Astrocyte (in vitro differentiated cells and primary cell): ENCODE data around the gene CENPX. TPM values are rescaled to one million over a fixed set of nuclear protein-coding genes. Genes with fewer than 3 reads are reported as not detected.

Experiments used
- DNase-seq: peaks from one replicate; pipeline ENCODE4 v3.0.0-alpha.2; 2010; ENCODE audit warnings: low read depth
- FAIRE-seq: peaks from 2 replicates; lab custom pipeline; 2011; peaks lifted over from hg19 to GRCh38; lab: Jason Lieb, UNC
- H2AFZ ChIP-seq: 2 replicates; pipeline ENCODE4 v1.6.0; 2012; ENCODE audit warnings: low read depth, low read length, inconsistent platforms
- H3K27ac ChIP-seq: 2 replicates; pipeline ENCODE4 v1.5.1; 2011; ENCODE audit warnings: low read depth, low read length, inconsistent platforms
- H3K27me3 ChIP-seq: 2 replicates; pipeline ENCODE4 v1.6.0; 2011; ENCODE audit warnings: low read length, inconsistent platforms; ENCODE audit not compliant: insufficient read depth
- H3K36me3 ChIP-seq: 2 replicates; pipeline ENCODE4 v1.5.1; 2011; ENCODE audit warnings: low read length, inconsistent platforms; ENCODE audit not compliant: insufficient read depth
- H3K4me1 ChIP-seq: 2 replicates; pipeline ENCODE4 v1.5.1; 2011; ENCODE audit warnings: low read length, inconsistent platforms; ENCODE audit not compliant: insufficient read depth
- H3K4me2 ChIP-seq: 2 replicates; pipeline ENCODE4 v1.6.0; 2012; ENCODE audit warnings: low read length, inconsistent platforms
- H3K4me3 ChIP-seq: 2 replicates; pipeline ENCODE4 v1.5.1; 2011; ENCODE audit warnings: low read depth, mild to moderate bottlenecking, low read length, inconsistent platforms; ENCODE audit not compliant: insufficient read depth
- H3K79me2 ChIP-seq: 2 replicates; pipeline ENCODE4 v1.6.0; 2012; ENCODE audit warnings: mild to moderate bottlenecking, low read length, inconsistent platforms; ENCODE audit not compliant: insufficient read depth
- H3K9ac ChIP-seq: 2 replicates; pipeline ENCODE4 v1.6.0; 2012; ENCODE audit warnings: mild to moderate bottlenecking, low read length, inconsistent platforms
- H3K9me3 ChIP-seq: 2 replicates; pipeline ENCODE4 v1.5.1; 2012; ENCODE audit warnings: low read depth, mild to moderate bottlenecking, low read length, inconsistent platforms; ENCODE audit not compliant: insufficient read depth
- H4K20me1 ChIP-seq: 2 replicates; pipeline ENCODE4 v1.6.0; 2012; ENCODE audit warnings: low read length, inconsistent platforms; ENCODE audit not compliant: insufficient read depth
- H3K27ac Mint-ChIP-seq: one replicate; pipeline ENCODE4 v1.8.0; 2021; ENCODE audit warnings: mild to moderate bottlenecking, mixed read lengths; ENCODE audit not compliant: unreplicated experiment
- H3K27me3 Mint-ChIP-seq: one replicate; pipeline ENCODE4 v1.8.0; 2021; ENCODE audit warnings: low read depth, mixed read lengths; ENCODE audit not compliant: unreplicated experiment
- H3K36me3 Mint-ChIP-seq: one replicate; pipeline ENCODE4 v1.8.0; 2021; ENCODE audit warnings: low read depth, mixed read lengths; ENCODE audit not compliant: unreplicated experiment
- H3K4me1 Mint-ChIP-seq: one replicate; pipeline ENCODE4 v1.8.0; 2021; ENCODE audit warnings: low read depth, mixed read lengths; ENCODE audit not compliant: unreplicated experiment
- H3K4me3 Mint-ChIP-seq: one replicate; pipeline ENCODE4 v1.8.0; 2021; ENCODE audit warnings: mild to moderate bottlenecking, moderate library complexity, mixed read lengths; ENCODE audit not compliant: unreplicated experiment
- H3K9me3 Mint-ChIP-seq: one replicate; pipeline ENCODE4 v1.8.0; 2021; ENCODE audit warnings: mild to moderate bottlenecking, mixed read lengths; ENCODE audit not compliant: unreplicated experiment
- EZH2 ChIP-seq: IDR thresholded peaks from 2 replicates; pipeline ENCODE4 v1.6.1; 2012; ENCODE audit warnings: mild to moderate bottlenecking, low read length, inconsistent platforms; ENCODE audit not compliant: insufficient read depth
- total RNA-seq: library from RNA; stranded (reverse); gene quantifications from 2 replicates; pipeline ENCODE4 v1.2.1, GENCODE V29; 2021
- TF ChIP-seq, protein P1 (sequence below): IDR thresholded peaks from 2 replicates; pipeline ENCODE4 v1.5.1; 2011; ENCODE audit warnings: low read depth, mild to moderate bottlenecking, inconsistent platforms, low read length, moderate library complexity; ENCODE audit not compliant: insufficient read depth

The CENPX gene
- total RNA-seq, 1 donor from 2014 or later, result 26.7 TPM

DNA sequence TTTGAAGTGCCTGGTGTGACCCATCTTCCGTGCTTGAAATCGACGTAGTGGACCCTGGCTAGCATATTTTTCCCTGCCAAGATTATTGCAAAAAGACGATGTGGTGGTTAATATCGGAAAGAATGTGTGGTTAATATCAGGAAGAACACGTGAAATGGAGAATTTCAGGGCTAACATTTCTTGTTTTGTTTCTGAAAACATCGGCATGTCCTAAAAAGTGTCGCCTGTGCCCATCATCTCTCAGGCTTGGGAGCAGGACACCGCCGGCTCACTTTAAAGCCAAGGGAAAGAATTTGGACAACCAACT, 15.2 kb upstream of the CENPX start:
- H3K27ac ChIP-seq, result no peak overlapping the region
- H3K36me3 Mint-ChIP-seq, result peaks cover 11% of the 10 kb centered on the region
- H3K4me3 ChIP-seq, result peak overlapping the region; percentile 72
- H3K79me2 ChIP-seq, result peaks cover 10% of the 10 kb centered on the region
- TF ChIP-seq EZH2, result no peak
- TF ChIP-seq, protein P1, sequence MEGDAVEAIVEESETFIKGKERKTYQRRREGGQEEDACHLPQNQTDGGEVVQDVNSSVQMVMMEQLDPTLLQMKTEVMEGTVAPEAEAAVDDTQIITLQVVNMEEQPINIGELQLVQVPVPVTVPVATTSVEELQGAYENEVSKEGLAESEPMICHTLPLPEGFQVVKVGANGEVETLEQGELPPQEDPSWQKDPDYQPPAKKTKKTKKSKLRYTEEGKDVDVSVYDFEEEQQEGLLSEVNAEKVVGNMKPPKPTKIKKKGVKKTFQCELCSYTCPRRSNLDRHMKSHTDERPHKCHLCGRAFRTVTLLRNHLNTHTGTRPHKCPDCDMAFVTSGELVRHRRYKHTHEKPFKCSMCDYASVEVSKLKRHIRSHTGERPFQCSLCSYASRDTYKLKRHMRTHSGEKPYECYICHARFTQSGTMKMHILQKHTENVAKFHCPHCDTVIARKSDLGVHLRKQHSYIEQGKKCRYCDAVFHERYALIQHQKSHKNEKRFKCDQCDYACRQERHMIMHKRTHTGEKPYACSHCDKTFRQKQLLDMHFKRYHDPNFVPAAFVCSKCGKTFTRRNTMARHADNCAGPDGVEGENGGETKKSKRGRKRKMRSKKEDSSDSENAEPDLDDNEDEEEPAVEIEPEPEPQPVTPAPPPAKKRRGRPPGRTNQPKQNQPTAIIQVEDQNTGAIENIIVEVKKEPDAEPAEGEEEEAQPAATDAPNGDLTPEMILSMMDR, result no peak
- peaks cover 2% of the 10 kb centered on the region for H3K9me3 Mint-ChIP-seq
- no peaks in the 10 kb centered on the region for H3K9me3 ChIP-seq
- no peaks in the 10 kb centered on the region for H3K27me3 ChIP-seq
- H2AFZ ChIP-seq, result peak overlapping the region; percentile 39
- H3K4me3 Mint-ChIP-seq, result peak overlapping the region; percentile 82
- FAIRE-seq (no peak), DNase-seq (no peak)
- no peak overlapping the region for H3K27ac Mint-ChIP-seq
- H4K20me1 ChIP-seq, result peaks cover 3% of the 10 kb centered on the region
- H3K36me3 ChIP-seq, result no peaks in the 10 kb centered on the region
- peak overlapping the region; percentile 99 for H3K4me2 ChIP-seq
- H3K4me1 Mint-ChIP-seq, result peaks cover 2% of the 10 kb centered on the region
- H3K27me3 Mint-ChIP-seq, result peaks cover 4% of the 10 kb centered on the region
- no peak overlapping the region for H3K9ac ChIP-seq
- H3K4me1 ChIP-seq, result peaks cover 8% of the 10 kb centered on the region

DNA sequence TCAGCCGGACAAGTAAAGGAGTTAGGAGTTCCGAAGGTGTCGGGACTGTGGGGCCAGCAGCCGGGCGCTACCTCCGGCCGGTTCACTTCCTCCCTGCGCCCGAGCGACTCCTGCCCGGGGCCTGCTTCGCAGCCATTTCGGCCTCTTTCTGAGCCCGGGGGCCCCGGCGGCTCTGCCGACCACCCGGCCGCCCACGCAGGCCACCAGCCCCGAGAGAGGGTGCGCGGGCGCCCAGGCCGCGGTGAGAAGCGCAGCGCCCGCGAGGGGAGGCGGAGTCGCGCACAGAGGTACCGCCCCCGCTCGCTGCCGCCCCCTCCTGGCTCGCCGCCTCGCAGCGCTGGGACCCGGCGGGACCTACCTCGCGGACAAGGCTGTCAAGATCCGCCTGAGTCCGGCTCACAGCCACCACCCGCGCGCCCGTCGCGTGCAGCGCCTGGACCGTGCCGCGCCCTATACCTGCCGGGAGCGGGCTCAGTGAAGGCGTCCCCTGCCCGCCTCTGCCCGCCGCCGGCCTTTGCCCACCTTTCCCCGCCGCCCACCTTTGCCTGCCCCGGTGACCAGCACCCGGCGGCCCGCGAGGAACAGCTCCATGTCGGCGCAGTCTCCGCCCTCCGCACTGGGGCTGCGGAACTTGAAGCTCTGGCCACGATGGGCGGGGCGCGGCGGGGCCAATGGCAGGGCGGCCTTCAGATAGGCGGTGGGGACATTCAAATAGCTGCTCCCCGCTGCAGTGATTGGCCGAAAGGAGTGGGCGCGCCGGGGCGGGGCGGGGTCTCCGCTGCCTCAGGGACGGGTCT, 14.6 kb upstream of the CENPX start, which contains the start of gene DCXR:
TSS of gene DCXR (minus strand) at position 606 of the 797 bp plus-strand sequence. CDS start at position 591, 15 bp downstream.
- Histone ChIP-seq H3K9ac (peak within 1 kb of the TSS; percentile 84), H3K4me1 (peaks cover 11% of the 10 kb centered on the region), H3K4me2 (peak within 1 kb of the TSS; percentile 99), H3K4me3 (peak within 1 kb of the TSS; percentile 72), H4K20me1 (peaks cover 3% of the 10 kb centered on the region), H3K27me3 (no peaks in the 10 kb centered on the region), H3K9me3 (no peaks in the 10 kb centered on the region), H2AFZ (peak within 1 kb of the TSS; percentile 81), H3K27ac (peak within 1 kb of the TSS; percentile 59), H3K36me3 (no peaks in the 10 kb centered on the region), H3K79me2 (peaks cover 10% of the 10 kb centered on the region)
- DNase-seq (peak; percentile 90), FAIRE-seq (no peak)
- Mint-ChIP-seq H3K36me3 (peaks cover 11% of the 10 kb centered on the region), H3K4me3 (peak within 1 kb of the TSS; percentile 82), H3K27ac (no peak within 1 kb of the TSS), H3K9me3 (peaks cover 2% of the 10 kb centered on the region), H3K4me1 (peaks cover 2% of the 10 kb centered on the region), H3K27me3 (peaks cover 4% of the 10 kb centered on the region)
- TF ChIP-seq EZH2, result no peak
- TF ChIP-seq, protein P1, result peak; percentile 34

DNA sequence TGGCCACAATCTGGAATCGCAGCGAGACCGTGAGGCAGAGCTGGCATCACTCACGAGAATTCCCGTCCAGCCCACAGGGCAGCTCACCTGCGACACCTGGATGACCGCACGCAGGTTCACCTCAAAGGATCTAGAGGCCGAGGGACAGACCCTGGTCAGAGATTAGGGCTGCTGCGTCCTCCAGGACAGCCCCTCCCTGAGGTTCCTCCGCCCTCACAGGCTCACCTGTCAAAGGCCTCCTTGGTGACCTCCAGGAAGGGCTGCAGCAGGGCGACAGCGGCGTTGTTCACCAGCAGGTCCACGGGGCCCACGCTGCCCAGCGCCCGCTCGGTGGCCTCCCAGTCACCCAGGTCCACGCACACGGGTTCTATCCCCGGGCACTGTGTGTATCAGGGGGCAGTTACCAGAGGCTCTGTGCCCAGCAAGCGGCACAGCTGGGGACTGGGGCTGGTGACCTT, 14.0 kb upstream of the CENPX start:
- H3K36me3 Mint-ChIP-seq, result peaks cover 11% of the 10 kb centered on the region
- peak overlapping the region; percentile 99 for H3K4me2 ChIP-seq
- peaks cover 2% of the 10 kb centered on the region for H3K9me3 Mint-ChIP-seq
- no peaks in the 10 kb centered on the region for H3K36me3 ChIP-seq
- FAIRE-seq (no peak), DNase-seq (no peak)
- TF ChIP-seq, protein P1, result no peak
- no peak for TF ChIP-seq EZH2
- H3K4me3 ChIP-seq, result peak overlapping the region; percentile 72
- H3K4me1 Mint-ChIP-seq, result peaks cover 2% of the 10 kb centered on the region
- H3K27me3 Mint-ChIP-seq, result peaks cover 4% of the 10 kb centered on the region
- H3K4me1 ChIP-seq, result peaks cover 15% of the 10 kb centered on the region
- H3K4me3 Mint-ChIP-seq, result peak overlapping the region; percentile 74
- H3K79me2 ChIP-seq, result peaks cover 10% of the 10 kb centered on the region
- H3K9ac ChIP-seq, result peak overlapping the region; percentile 84
- no peaks in the 10 kb centered on the region for H3K27me3 ChIP-seq
- no peaks in the 10 kb centered on the region for H3K9me3 ChIP-seq
- H2AFZ ChIP-seq, result peak overlapping the region; percentile 81
- H3K27ac ChIP-seq, result peak overlapping the region; percentile 59
- H3K27ac Mint-ChIP-seq, result no peak overlapping the region
- H4K20me1 ChIP-seq, result peaks cover 3% of the 10 kb centered on the region
